NCI-H446 treated with DMSO at 0.1 percent for 48 hours (cell line): ENCODE data around the gene NLGN1.
A peak's percentile ranks its signal among the peaks of the same experiment; 100 is the strongest.

Experiments used
- DNase-seq: peaks from one replicate; lab custom pipeline; 2025; lab: John Stamatoyannopoulos, UW

The NLGN1 gene

GRCh38 chr3:174332391-174332790 lies 934.8 kb downstream of the NLGN1 start:
- no peak for DNase-seq

DNA sequence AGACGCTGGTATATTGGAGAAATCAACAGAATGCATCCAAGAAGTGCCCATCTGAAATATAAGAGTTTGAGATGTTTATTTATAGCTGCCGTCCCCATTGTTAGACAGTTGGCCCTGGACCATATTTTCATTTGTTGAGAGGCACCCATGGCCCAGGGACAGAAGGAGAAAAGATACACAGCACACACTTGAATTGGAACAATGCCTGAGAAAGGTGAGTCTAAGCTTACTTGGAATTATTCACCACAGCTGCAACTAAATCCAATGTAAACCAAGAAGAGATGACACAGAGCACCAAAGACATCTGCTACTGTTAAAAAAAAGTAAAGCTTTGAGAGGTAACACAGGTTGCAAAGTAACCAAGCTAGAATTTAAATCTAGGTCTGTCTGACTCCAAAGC lies 936.1 kb downstream of the NLGN1 start:
- DNase-seq = peak; percentile 44

- DNase-seq = no peak
These were observed 936.6 kb downstream of the NLGN1 start for GRCh38 chr3:174334111-174334510.

DNA sequence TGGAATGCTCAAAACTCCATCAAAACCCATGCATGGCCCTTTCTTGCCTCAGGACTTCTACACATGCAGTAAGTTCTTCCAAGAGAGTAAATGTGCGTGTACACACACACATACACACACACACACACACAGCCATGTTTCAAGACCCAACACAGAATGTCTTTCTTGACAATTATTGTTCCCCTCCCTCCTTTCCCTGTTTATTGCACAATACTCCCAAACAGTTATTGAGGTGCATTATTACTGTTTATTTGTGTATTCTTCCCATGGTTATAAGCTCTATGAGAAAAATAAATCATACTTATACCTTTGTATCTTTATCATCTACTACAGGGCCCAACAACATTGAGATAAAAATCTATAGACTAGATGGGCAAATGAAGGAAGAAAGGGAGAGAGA lies 937.8 kb downstream of the NLGN1 start:
- no peak for DNase-seq

DNA sequence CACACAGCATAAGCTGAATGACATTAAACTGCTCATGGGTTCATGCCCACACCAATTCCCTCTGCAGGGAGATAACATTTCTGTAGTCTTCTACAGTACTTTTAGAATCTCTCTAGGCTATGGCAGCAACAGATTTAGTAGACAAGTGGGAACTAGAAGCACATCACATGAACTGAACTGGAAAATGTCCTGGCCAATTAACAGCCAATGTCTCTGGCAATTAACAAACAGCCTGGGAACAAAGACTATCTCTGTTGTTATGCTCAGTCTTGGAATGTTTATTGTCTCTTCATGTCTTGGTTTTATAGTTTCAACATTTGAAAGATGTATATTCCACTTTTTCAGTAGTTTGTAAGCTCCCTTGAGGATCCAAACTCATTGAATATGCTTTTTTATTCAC lies 938.4 kb downstream of the NLGN1 start:
- peak; percentile 8 for DNase-seq
